H9 (cell line): ENCODE data around the gene GRM5. TPM values are rescaled to one million over a fixed set of nuclear protein-coding genes. Genes with fewer than 3 reads are reported as not detected.

ENCODE experiments used
- DNase-seq: peaks from one replicate; pipeline ENCODE4 v3.0.0-alpha.2; 2017
- H2AFZ ChIP-seq: one replicate; pipeline ENCODE4 v1.6.1; 2013; ENCODE audit warnings: mild to moderate bottlenecking, low read length, control low read depth, moderate library complexity
- H2AK5ac ChIP-seq: 2 replicates; pipeline ENCODE4 v1.6.1; 2013; ENCODE audit warnings: low read length, control low read depth, mixed read lengths; ENCODE audit not compliant: insufficient read length
- H2BK120ac ChIP-seq: one replicate; pipeline ENCODE4 v1.6.1; 2013; ENCODE audit warnings: low read depth, mild to moderate bottlenecking, low read length, control low read depth, inconsistent platforms; ENCODE audit not compliant: poor library complexity, severe bottlenecking
- H2BK12ac ChIP-seq: 2 replicates; pipeline ENCODE4 v1.6.1; 2013; ENCODE audit warnings: low read length, control low read depth, mixed read lengths, low read depth; ENCODE audit not compliant: insufficient read length
- H2BK15ac ChIP-seq: 2 replicates; pipeline ENCODE4 v1.6.1; 2013; ENCODE audit warnings: low read depth, low read length, control low read depth
- H2BK20ac ChIP-seq: one replicate; pipeline ENCODE4 v1.6.1; 2013; ENCODE audit warnings: low read depth, mild to moderate bottlenecking, low read length, control low read depth, inconsistent platforms; ENCODE audit not compliant: poor library complexity, severe bottlenecking
- H2BK5ac ChIP-seq: 2 replicates; pipeline ENCODE4 v1.6.1; 2013; ENCODE audit warnings: low read length, control low read depth, mixed read lengths; ENCODE audit not compliant: insufficient read length
- H3K14ac ChIP-seq: 2 replicates; pipeline ENCODE4 v1.6.1; 2013; ENCODE audit warnings: low read length, control low read depth; ENCODE audit not compliant: insufficient read depth
- H3K18ac ChIP-seq: 2 replicates; pipeline ENCODE4 v1.6.1; 2013; ENCODE audit warnings: low read depth, mild to moderate bottlenecking, mixed read lengths, low read length, control low read depth; ENCODE audit not compliant: insufficient read length
- H3K23ac ChIP-seq: 2 replicates; pipeline ENCODE4 v1.6.1; 2013; ENCODE audit warnings: low read length, control low read depth, mixed read lengths, low read depth; ENCODE audit not compliant: insufficient read length
- H3K23me2 ChIP-seq: 2 replicates; pipeline ENCODE4 v1.6.1; 2013; ENCODE audit warnings: low read depth, mild to moderate bottlenecking, mixed read lengths, low read length, control low read depth; ENCODE audit not compliant: insufficient read length, poor library complexity, severe bottlenecking
- H3K27ac ChIP-seq: 2 replicates; pipeline ENCODE4 v1.5.1; 2013; ENCODE audit warnings: low read length, control low read depth, mixed read lengths, low read depth; ENCODE audit not compliant: insufficient read length
- H3K27me3 ChIP-seq: 2 replicates; pipeline ENCODE4 v1.6.1; 2013; ENCODE audit warnings: low read length, control low read depth, inconsistent platforms; ENCODE audit not compliant: insufficient read depth
- H3K4ac ChIP-seq: 2 replicates; pipeline ENCODE4 v1.6.1; 2013; ENCODE audit warnings: low read depth, mild to moderate bottlenecking, control low read depth, inconsistent platforms, low read length, moderate library complexity
- H3K4me1 ChIP-seq: 2 replicates; pipeline ENCODE4 v1.6.1; 2013; ENCODE audit warnings: low read length, control low read depth, inconsistent platforms; ENCODE audit not compliant: insufficient read depth
- H3K4me2 ChIP-seq: 2 replicates; pipeline ENCODE4 v1.6.1; 2013; ENCODE audit warnings: low read length, control low read depth, mixed read lengths; ENCODE audit not compliant: insufficient read length, insufficient read depth
- H3K56ac ChIP-seq: 2 replicates; pipeline ENCODE4 v1.6.1; 2013; ENCODE audit warnings: low read depth, mild to moderate bottlenecking, mixed read lengths, low read length, control low read depth; ENCODE audit not compliant: insufficient read length
- H3K79me1 ChIP-seq: 2 replicates; pipeline ENCODE4 v1.6.1; 2013; ENCODE audit warnings: low read depth, mild to moderate bottlenecking, moderate library complexity, low read length, control low read depth, inconsistent platforms; ENCODE audit not compliant: insufficient read depth, poor library complexity, severe bottlenecking
- H3K79me2 ChIP-seq: 2 replicates; pipeline ENCODE4 v1.6.1; 2013; ENCODE audit warnings: low read length, control low read depth, inconsistent platforms; ENCODE audit not compliant: insufficient read depth
- H3K9ac ChIP-seq: 2 replicates; pipeline ENCODE4 v1.6.1; 2013; ENCODE audit warnings: low read length, control low read depth, mixed read lengths; ENCODE audit not compliant: insufficient read length; ENCODE audit errors: extremely low read depth
- H3K9me3 ChIP-seq: one replicate; pipeline ENCODE4 v1.6.1; 2013; ENCODE audit warnings: low read depth, low read length, inconsistent platforms; ENCODE audit not compliant: control insufficient read depth
- H3T11ph ChIP-seq: one replicate; pipeline ENCODE4 v1.6.1; 2013; ENCODE audit warnings: mild to moderate bottlenecking, low read length, control low read depth, inconsistent platforms
- H4K20me1 ChIP-seq: one replicate; pipeline ENCODE4 v1.6.1; 2013; ENCODE audit not compliant: control insufficient read depth, insufficient read length, insufficient read depth
- H4K5ac ChIP-seq: 2 replicates; pipeline ENCODE4 v1.6.1; 2013; ENCODE audit warnings: low read depth, mild to moderate bottlenecking, mixed read lengths, low read length, control low read depth; ENCODE audit not compliant: insufficient read length
- H4K8ac ChIP-seq: replicated peaks from 2 replicates; pipeline ENCODE4 v1.6.1; 2013; ENCODE audit warnings: low read length, control low read depth, mixed read lengths, low read depth; ENCODE audit not compliant: insufficient read length
- H4K91ac ChIP-seq: 2 replicates; pipeline ENCODE4 v1.6.1; 2013; ENCODE audit warnings: low read depth, mild to moderate bottlenecking, moderate library complexity, mixed read lengths, low read length, control low read depth; ENCODE audit not compliant: insufficient read length
- H3K27ac Mint-ChIP-seq, 3 experiments: 2 replicates in 2 of 3; 3 replicates in 1 of 3; pipeline ENCODE4 v1.8.0; 2020 to 2021; ENCODE audit warnings: mixed read lengths in 3 of 3, mild to moderate bottlenecking in 1 of 3, moderate library complexity in 1 of 3
- H3K27me3 Mint-ChIP-seq: 2 replicates; pipeline ENCODE4 v1.8.0; 2021; ENCODE audit warnings: low read depth, mild to moderate bottlenecking, moderate library complexity, mixed read lengths
- H3K36me3 Mint-ChIP-seq, 3 experiments: 2 replicates in 2 of 3; 3 replicates in 1 of 3; pipeline ENCODE4 v1.8.0; 2020 to 2021; ENCODE audit warnings: low read depth in 3 of 3, mixed read lengths in 3 of 3; ENCODE audit not compliant: insufficient read depth in 1 of 3
- H3K4me1 Mint-ChIP-seq, 2 experiments: 2 replicates each; pipeline ENCODE4 v1.8.0; 2020; ENCODE audit warnings: mixed read lengths in 2 of 2
- H3K4me3 Mint-ChIP-seq, 2 experiments: 2 replicates in 1 of 2; 3 replicates in 1 of 2; pipeline ENCODE4 v1.8.0; 2020 to 2021; ENCODE audit warnings: mild to moderate bottlenecking in 2 of 2, mixed read lengths in 2 of 2, moderate library complexity in 1 of 2
- H3K9me3 Mint-ChIP-seq, 2 experiments: 2 replicates in 1 of 2; 3 replicates in 1 of 2; pipeline ENCODE4 v1.8.0; 2020; ENCODE audit warnings: mild to moderate bottlenecking in 2 of 2, mixed read lengths in 2 of 2, moderate library complexity in 1 of 2
- WGBS: extraction: QIAGEN DNeasy Blood & Tissue Kit; methylation state at CpG from one replicate; pipeline ENCODE4 v1.1.7; 2013; ENCODE audit warnings: missing lambda C conversion rate, low lambda C conversion rate, mixed read lengths; ENCODE audit not compliant: insufficient read length; ENCODE audit errors: extremely low coverage; 5-methylcytosine and 5-hydroxymethylcytosine counted together
- total RNA-seq: library from RNA; stranded (reverse); gene quantifications from 2 replicates; pipeline ENCODE4 v1.2.1, GENCODE V29; 2021
- TF ChIP-seq, protein P1 (sequence below): fragments of 200-600 bp; sonication (generic); conservative IDR thresholded peaks from 3 replicates; pipeline ENCODE4 v1.8.0; 2021; ENCODE audit warnings: antibody characterized with exemption, mild to moderate bottlenecking

Gene GRM5
- total RNA-seq, 1 experiment from 2014 or later = not detected

DNA sequence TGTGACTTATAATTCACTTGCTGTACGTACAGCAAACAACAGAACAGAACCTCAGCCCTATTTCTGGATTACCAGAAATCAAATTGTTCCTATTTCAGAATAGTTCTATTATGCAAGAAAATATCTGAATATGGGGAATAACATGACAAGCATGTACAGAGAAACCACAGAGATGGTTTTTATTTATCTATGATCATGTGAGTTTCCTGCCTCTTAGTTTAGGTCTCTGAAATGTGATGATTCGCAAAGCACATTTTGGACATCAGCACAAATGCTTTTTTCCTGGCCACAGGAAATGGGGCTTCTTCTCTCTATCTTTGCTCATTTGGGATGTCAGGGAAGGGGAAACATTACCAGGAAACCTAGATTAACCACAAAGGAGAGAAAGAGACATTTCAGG, 461.5 kb downstream of the GRM5 start:
- no peak overlapping the region for H2BK120ac ChIP-seq
- no peak overlapping the region for H4K5ac ChIP-seq
- H3K56ac ChIP-seq = no peak overlapping the region
- WGBS = no CpG with 5 or more reads among the region's 2 CpGs
- H3K79me1 ChIP-seq = no peaks in the 10 kb centered on the region
- no peaks in the 10 kb centered on the region for H3K36me3 Mint-ChIP-seq
- no peak overlapping the region for H4K91ac ChIP-seq
- H3K4me3 Mint-ChIP-seq = no peak overlapping the region
- H3K27ac Mint-ChIP-seq = no peak overlapping the region
- no peak overlapping the region for H2BK20ac ChIP-seq
- no peaks in the 10 kb centered on the region for H3K9me3 ChIP-seq
- no peaks in the 10 kb centered on the region for H3K4me1 ChIP-seq
- H2AFZ ChIP-seq = no peak overlapping the region
- no peaks in the 10 kb centered on the region for H3K27me3 Mint-ChIP-seq
- TF ChIP-seq, protein P1, sequence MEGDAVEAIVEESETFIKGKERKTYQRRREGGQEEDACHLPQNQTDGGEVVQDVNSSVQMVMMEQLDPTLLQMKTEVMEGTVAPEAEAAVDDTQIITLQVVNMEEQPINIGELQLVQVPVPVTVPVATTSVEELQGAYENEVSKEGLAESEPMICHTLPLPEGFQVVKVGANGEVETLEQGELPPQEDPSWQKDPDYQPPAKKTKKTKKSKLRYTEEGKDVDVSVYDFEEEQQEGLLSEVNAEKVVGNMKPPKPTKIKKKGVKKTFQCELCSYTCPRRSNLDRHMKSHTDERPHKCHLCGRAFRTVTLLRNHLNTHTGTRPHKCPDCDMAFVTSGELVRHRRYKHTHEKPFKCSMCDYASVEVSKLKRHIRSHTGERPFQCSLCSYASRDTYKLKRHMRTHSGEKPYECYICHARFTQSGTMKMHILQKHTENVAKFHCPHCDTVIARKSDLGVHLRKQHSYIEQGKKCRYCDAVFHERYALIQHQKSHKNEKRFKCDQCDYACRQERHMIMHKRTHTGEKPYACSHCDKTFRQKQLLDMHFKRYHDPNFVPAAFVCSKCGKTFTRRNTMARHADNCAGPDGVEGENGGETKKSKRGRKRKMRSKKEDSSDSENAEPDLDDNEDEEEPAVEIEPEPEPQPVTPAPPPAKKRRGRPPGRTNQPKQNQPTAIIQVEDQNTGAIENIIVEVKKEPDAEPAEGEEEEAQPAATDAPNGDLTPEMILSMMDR = no peak
- DNase-seq = no peak
- H2BK15ac ChIP-seq = no peak overlapping the region
- no peaks in the 10 kb centered on the region for H3K79me2 ChIP-seq
- H3K23ac ChIP-seq = no peak overlapping the region
- H3K23me2 ChIP-seq = no peaks in the 10 kb centered on the region
- H2AK5ac ChIP-seq = no peak overlapping the region
- H3K27me3 ChIP-seq = no peaks in the 10 kb centered on the region
- no peaks in the 10 kb centered on the region for H3K9me3 Mint-ChIP-seq
- H4K8ac ChIP-seq = no peak overlapping the region
- H4K20me1 ChIP-seq = no peaks in the 10 kb centered on the region
- no peak overlapping the region for H3K14ac ChIP-seq
- no peak overlapping the region for H3K4me2 ChIP-seq
- H3K4ac ChIP-seq = no peak overlapping the region
- no peak overlapping the region for H2BK12ac ChIP-seq
- no peak overlapping the region for H3K18ac ChIP-seq
- no peak overlapping the region for H3K9ac ChIP-seq
- H3T11ph ChIP-seq = no peak overlapping the region
- no peak overlapping the region for H2BK5ac ChIP-seq
- H3K4me1 Mint-ChIP-seq = peaks cover 6 to 7% of the 10 kb centered on the region in 2 experiments
- H3K27ac ChIP-seq = no peak overlapping the region
